Activated CD8-positive, alpha-beta memory T cell treated with anti-CD3 and anti-CD28 coated beads, Interleukin-2, amount 10 ng/mL, durations not matched to agents 7 days and 5 days (primary cell): ENCODE measurements around the gene PCDHB8. TPM values are rescaled to one million over a fixed set of nuclear protein-coding genes. Genes with fewer than 3 reads are reported as not detected.
"Not testable (repeated sequence)": the region's sequence is repeated elsewhere in the genome, so short reads cannot be mapped to it uniquely, and the experiment has no call there.

Experiments used
- ATAC-seq: fragments of 150-1000 bp; cut with Tn5 transposase; one replicate; pipeline ENCODE4 v1.10.0; 2021; ENCODE audit warnings: moderate library complexity
- CTCF ChIA-PET: fragments of 350-600 bp; sonication (Branson Sonifier 250); formaldehyde crosslinking; loops from one replicate; lab custom pipeline; 2021; ENCODE audit warnings: antibody characterized with exemption; lab: Charles Lee
- DNase-seq: peaks from one replicate; pipeline ENCODE4 v3.0.0-alpha.2; 2020
- H3K27ac Mint-ChIP-seq: one replicate; pipeline ENCODE4 v1.8.0; 2021; ENCODE audit warnings: mild to moderate bottlenecking, mixed read lengths
- H3K27me3 Mint-ChIP-seq: one replicate; pipeline ENCODE4 v1.8.0; 2021; ENCODE audit warnings: mixed read lengths
- H3K36me3 Mint-ChIP-seq: one replicate; pipeline ENCODE4 v1.8.0; 2021; ENCODE audit warnings: mild to moderate bottlenecking, mixed read lengths
- H3K4me1 Mint-ChIP-seq: one replicate; pipeline ENCODE4 v1.8.0; 2021; ENCODE audit warnings: mixed read lengths
- H3K4me3 Mint-ChIP-seq: one replicate; pipeline ENCODE4 v1.8.0; 2021; ENCODE audit warnings: mild to moderate bottlenecking, moderate library complexity, mixed read lengths
- H3K9me3 Mint-ChIP-seq: one replicate; pipeline ENCODE4 v1.8.0; 2022; ENCODE audit warnings: low read depth, mixed read lengths
- total RNA-seq, 2 experiments: library from RNA; stranded (reverse); gene quantifications; one replicate each; pipeline ENCODE4 v1.2.3, GENCODE V29; 2021

PCDHB8 gene
- total RNA-seq, 2 experiments from 2014 or later = not detected

DNA sequence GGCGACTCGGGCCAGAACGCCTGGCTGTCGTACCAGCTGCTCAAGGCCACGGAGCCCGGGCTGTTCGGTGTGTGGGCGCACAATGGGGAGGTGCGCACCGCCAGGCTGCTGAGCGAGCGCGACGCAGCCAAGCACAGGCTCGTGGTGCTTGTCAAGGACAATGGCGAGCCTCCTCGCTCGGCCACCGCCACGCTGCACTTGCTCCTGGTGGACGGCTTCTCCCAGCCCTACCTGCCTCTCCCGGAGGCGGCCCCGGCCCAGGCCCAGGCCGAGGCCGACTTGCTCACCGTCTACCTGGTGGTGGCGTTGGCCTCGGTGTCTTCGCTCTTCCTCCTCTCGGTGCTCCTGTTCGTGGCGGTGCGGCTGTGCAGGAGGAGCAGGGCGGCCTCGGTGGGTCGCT is 16.7 kb downstream of the PCDHB8 start:
- DNase-seq, H3K36me3 Mint-ChIP-seq, CTCF ChIA-PET, ATAC-seq, H3K27ac Mint-ChIP-seq, H3K4me1 Mint-ChIP-seq, H3K27me3 Mint-ChIP-seq, H3K4me3 Mint-ChIP-seq: not testable (repeated sequence)
- H3K9me3 Mint-ChIP-seq = peaks cover 15% of the 10 kb centered on the region

DNA sequence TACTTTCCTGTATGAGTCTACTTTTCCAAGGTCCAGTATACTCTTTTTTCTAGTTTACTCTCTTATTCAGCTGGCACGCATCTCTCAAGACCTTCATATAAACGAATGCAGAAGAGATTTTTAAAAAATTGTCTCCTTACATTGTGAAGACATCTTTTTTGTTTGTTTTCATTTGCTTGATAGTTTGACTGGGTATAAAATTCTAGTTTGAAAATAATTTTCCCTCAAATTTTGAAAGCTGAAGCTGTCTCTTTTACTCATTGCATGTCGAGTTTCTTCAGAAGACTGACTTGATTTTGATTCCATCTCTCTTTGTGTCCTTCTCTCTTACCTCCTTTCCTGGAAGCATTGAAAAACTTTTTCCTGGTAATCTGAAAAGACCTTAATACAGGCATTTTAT is 18.8 kb downstream of the PCDHB8 start:
- CTCF ChIA-PET = no interaction called here
- ATAC-seq = no peak

DNA sequence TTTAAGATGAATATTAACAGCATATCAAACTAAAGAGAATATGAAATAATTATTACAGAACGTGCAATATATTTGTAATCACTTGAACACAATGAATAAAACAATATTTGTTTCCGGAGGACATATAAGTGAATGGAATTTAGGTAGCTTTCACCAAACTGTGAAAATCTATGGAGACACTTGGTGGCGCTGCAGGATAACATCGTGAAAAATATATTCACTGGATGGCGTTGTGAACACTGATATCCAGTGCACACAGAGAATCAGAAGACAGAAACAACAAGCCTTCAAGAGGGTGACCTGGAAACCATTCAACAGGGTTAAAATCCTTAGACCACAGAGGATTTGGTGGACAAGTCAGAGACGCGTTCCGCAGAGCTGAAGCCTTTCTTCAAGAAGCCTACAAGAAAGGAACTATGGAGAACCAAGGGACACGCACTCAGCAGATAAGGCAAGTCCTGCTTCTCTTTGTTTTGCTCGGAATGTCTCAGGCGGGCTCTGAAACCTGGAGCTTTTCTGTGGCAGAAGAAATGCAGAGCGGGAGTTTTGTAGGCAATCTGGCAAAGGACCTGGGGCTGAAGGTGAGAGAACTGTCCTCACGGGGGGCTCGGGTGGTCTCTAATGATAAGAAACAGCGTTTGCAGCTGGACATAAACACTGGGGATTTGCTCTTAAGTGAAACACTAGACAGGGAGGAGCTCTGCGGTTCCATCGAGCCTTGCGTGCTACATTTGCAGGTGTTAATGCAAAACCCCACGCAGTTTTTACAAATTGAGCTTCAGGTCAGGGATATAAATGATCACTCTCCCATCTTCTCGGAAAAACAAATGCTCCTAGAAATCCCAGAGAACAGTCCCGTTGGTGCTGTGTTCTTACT is 22.0 kb downstream of the PCDHB8 start, which contains the start of gene PCDHB11:
TSS of gene PCDHB11 (plus strand) at position 269 of the 877 bp plus-strand sequence. CDS start at position 417, 148 bp downstream.
- no peaks in the 10 kb centered on the region for H3K4me1 Mint-ChIP-seq
- DNase-seq = no peak
- no peak for ATAC-seq

More for the DNA sequence above, 18.8 kb downstream of the PCDHB8 start:
- DNase-seq = no peak
- no peak overlapping the region for H3K27ac Mint-ChIP-seq
- H3K27me3 Mint-ChIP-seq = peaks cover 2% of the 10 kb centered on the region
- H3K9me3 Mint-ChIP-seq = peaks cover 21% of the 10 kb centered on the region
- H3K4me1 Mint-ChIP-seq = no peaks in the 10 kb centered on the region
- H3K36me3 Mint-ChIP-seq = peaks cover 3% of the 10 kb centered on the region
- H3K4me3 Mint-ChIP-seq = no peak overlapping the region

DNA sequence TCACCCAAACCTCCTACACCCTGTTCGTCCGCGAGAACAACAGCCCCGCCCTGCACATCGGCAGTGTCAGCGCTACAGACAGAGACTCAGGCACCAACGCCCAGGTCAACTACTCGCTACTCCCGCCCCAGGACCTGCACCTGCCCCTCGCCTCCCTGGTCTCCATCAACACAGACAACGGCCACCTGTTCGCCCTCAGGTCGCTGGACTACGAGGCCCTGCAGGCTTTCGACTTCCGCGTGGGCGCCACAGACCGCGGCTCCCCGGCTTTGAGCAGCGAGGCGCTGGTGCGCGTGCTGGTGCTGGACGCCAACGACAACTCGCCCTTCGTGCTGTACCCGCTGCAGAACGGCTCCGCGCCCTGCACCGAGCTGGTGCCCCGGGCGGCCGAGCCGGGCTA is 23.5 kb downstream of the PCDHB8 start:
- H3K36me3 Mint-ChIP-seq, CTCF ChIA-PET, DNase-seq, H3K4me3 Mint-ChIP-seq, ATAC-seq, H3K4me1 Mint-ChIP-seq, H3K27ac Mint-ChIP-seq, H3K27me3 Mint-ChIP-seq: not testable (repeated sequence)
- H3K9me3 Mint-ChIP-seq = peaks cover 16% of the 10 kb centered on the region

More for the DNA sequence above, 22.0 kb downstream of the PCDHB8 start, which contains the start of gene PCDHB11:
- no peak within 1 kb of the TSS for H3K4me3 Mint-ChIP-seq
- no peaks in the 10 kb centered on the region for H3K27me3 Mint-ChIP-seq
- H3K27ac Mint-ChIP-seq = no peak within 1 kb of the TSS
- CTCF ChIA-PET = interaction anchor here (0.7 to 0.9 kb wide), 2 partner anchors 12 to 221 kb away, joined by 3 read pairs; partner anchors contain the start of genes PCDHB9 and PCDHGA11
- H3K36me3 Mint-ChIP-seq = peaks cover 3% of the 10 kb centered on the region
- H3K9me3 Mint-ChIP-seq = peaks cover 16% of the 10 kb centered on the region

DNA sequence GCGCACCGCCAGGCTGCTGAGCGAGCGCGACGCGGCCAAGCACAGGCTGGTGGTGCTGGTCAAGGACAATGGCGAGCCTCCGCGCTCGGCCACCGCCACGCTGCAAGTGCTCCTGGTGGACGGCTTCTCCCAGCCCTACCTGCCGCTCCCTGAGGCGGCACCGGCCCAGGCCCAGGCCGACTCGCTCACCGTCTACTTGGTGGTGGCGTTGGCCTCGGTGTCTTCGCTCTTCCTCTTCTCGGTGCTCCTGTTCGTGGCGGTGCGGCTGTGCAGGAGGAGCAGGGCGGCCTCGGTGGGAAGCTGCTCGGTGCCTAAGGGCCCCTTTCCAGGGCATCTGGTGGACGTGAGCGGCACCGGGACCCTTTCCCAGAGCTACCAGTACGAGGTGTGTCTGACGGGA is 24.1 kb downstream of the PCDHB8 start:
- H3K9me3 Mint-ChIP-seq = peaks cover 11% of the 10 kb centered on the region
- H3K4me3 Mint-ChIP-seq, H3K27ac Mint-ChIP-seq, CTCF ChIA-PET, ATAC-seq, H3K4me1 Mint-ChIP-seq, H3K27me3 Mint-ChIP-seq, H3K36me3 Mint-ChIP-seq, DNase-seq: not testable (repeated sequence)

DNA sequence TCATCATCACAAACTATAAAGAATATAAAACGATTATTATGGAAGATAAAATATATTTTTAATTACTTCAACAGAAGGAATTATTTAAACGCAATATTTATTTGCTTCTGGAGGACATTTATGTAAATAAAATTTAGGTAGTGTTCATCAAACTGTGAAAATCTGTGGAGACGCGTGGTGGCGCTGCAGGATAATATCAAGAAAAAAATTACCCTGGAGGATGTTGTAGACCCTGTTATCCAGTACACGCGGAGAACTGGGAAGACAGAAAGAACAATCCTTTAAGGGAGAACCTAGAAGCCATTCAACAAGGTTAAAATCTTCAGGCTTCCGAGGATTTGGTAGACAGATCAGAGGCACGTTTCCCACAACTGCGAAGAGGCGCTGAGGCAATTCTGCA is 30.9 kb downstream of the PCDHB8 start, which contains the start of gene PCDHB12:
TSS of gene PCDHB12 (plus strand) at position 242 of the 400 bp plus-strand sequence. CDS start 189 bp downstream, outside the sequence.
- H3K4me3 Mint-ChIP-seq = no peak within 1 kb of the TSS
- H3K27ac Mint-ChIP-seq = no peak within 1 kb of the TSS
- H3K4me1 Mint-ChIP-seq = no peaks in the 10 kb centered on the region
- DNase-seq (no peak), ATAC-seq (no peak)
- H3K27me3 Mint-ChIP-seq = peaks cover 20% of the 10 kb centered on the region
- CTCF ChIA-PET = no interaction called here
- H3K36me3 Mint-ChIP-seq = peaks cover 1% of the 10 kb centered on the region
- peaks cover 8% of the 10 kb centered on the region for H3K9me3 Mint-ChIP-seq

DNA sequence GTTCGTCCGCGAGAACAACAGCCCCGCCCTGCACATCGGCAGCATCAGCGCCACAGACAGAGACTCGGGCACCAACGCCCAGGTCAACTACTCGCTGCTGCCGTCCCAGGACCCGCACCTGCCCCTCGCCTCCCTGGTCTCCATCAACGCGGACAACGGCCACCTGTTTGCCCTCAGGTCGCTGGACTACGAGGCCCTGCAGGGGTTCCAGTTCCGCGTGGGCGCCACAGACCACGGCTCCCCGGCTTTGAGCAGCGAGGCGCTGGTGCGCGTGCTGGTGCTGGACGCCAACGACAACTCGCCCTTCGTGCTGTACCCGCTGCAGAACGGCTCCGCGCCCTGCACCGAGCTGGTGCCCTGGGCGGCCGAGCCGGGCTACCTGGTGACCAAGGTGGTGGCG is 32.7 kb downstream of the PCDHB8 start:
- H3K36me3 Mint-ChIP-seq, H3K4me3 Mint-ChIP-seq, DNase-seq, CTCF ChIA-PET, ATAC-seq, H3K4me1 Mint-ChIP-seq, H3K27ac Mint-ChIP-seq: not testable (repeated sequence)
- Mint-ChIP-seq H3K9me3 (peaks cover 14% of the 10 kb centered on the region), H3K27me3 (peaks cover 26% of the 10 kb centered on the region)

DNA sequence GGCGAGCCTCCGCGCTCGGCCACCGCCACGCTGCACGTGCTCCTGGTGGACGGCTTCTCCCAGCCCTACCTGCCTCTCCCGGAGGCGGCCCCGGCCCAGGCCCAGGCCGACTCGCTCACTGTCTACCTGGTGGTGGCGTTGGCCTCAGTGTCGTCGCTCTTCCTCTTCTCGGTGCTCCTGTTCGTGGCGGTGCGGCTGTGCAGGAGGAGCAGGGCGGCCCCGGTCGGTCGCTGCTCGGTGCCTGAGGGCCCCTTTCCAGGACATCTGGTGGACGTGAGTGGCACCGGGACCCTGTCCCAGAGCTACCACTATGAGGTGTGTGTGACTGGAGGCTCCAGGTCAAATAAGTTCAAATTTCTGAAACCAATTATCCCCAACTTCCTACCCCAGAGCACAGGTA is 33.3 kb downstream of the PCDHB8 start:
- ATAC-seq, H3K4me3 Mint-ChIP-seq, H3K4me1 Mint-ChIP-seq, H3K36me3 Mint-ChIP-seq, DNase-seq, H3K27ac Mint-ChIP-seq, CTCF ChIA-PET: not testable (repeated sequence)
- Mint-ChIP-seq H3K9me3 (peaks cover 14% of the 10 kb centered on the region), H3K27me3 (peaks cover 26% of the 10 kb centered on the region)

DNA sequence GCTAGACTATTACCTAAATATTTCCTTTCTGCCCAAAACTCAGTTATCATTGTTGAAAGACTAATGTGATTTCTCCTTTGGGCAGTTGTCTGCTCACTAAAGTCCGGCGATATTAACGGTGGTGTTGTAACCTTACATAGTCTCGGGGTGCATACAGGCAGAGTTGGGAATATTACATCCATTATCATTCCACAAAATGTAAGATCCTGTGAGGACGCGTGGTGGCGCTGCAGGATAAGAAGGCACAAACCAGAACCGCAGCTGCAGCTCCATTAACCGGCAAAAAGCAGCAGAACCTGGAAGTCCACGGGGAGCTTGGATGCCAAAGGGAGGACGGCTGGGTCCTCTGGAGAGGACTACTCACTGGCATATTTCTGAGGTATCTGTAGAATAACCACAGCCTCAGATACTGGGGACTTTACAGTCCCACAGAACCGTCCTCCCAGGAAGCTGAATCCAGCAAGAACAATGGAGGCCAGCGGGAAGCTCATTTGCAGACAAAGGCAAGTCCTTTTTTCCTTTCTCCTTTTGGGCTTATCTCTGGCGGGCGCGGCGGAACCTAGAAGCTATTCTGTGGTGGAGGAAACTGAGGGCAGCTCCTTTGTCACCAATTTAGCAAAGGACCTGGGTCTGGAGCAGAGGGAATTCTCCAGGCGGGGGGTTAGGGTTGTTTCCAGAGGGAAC is 36.2 kb downstream of the PCDHB8 start, which contains the start of gene PCDHB13:
TSS of gene PCDHB13 (plus strand) at position 264 of the 684 bp plus-strand sequence. CDS start at position 469, 205 bp downstream.
- DNase-seq, H3K4me3 Mint-ChIP-seq, H3K36me3 Mint-ChIP-seq, ATAC-seq, H3K27ac Mint-ChIP-seq, CTCF ChIA-PET, H3K4me1 Mint-ChIP-seq: not testable (repeated sequence)
- peaks cover 17% of the 10 kb centered on the region for H3K9me3 Mint-ChIP-seq
- peaks cover 26% of the 10 kb centered on the region for H3K27me3 Mint-ChIP-seq

DNA sequence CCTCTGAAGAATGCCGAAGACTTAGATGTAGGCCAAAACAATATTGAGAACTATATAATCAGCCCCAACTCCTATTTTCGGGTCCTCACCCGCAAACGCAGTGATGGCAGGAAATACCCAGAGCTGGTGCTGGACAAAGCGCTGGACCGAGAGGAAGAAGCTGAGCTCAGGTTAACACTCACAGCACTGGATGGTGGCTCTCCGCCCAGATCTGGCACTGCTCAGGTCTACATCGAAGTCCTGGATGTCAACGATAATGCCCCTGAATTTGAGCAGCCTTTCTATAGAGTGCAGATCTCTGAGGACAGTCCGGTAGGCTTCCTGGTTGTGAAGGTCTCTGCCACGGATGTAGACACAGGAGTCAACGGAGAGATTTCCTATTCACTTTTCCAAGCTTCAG is 37.0 kb downstream of the PCDHB8 start:
- H3K36me3 Mint-ChIP-seq, H3K4me1 Mint-ChIP-seq, DNase-seq, H3K27ac Mint-ChIP-seq, H3K4me3 Mint-ChIP-seq, ATAC-seq, CTCF ChIA-PET: not testable (repeated sequence)
- Mint-ChIP-seq H3K9me3 (peaks cover 17% of the 10 kb centered on the region), H3K27me3 (peaks cover 23% of the 10 kb centered on the region)

DNA sequence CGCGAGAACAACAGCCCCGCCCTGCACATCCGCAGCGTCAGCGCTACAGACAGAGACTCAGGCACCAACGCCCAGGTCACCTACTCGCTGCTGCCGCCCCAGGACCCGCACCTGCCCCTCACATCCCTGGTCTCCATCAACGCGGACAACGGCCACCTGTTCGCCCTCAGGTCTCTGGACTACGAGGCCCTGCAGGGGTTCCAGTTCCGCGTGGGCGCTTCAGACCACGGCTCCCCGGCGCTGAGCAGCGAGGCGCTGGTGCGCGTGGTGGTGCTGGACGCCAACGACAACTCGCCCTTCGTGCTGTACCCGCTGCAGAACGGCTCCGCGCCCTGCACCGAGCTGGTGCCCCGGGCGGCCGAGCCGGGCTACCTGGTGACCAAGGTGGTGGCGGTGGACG is 37.9 kb downstream of the PCDHB8 start:
- H3K36me3 Mint-ChIP-seq, H3K4me3 Mint-ChIP-seq, H3K4me1 Mint-ChIP-seq, H3K27ac Mint-ChIP-seq, CTCF ChIA-PET, ATAC-seq, DNase-seq: not testable (repeated sequence)
- Mint-ChIP-seq H3K27me3 (peaks cover 20% of the 10 kb centered on the region), H3K9me3 (peaks cover 11% of the 10 kb centered on the region)

DNA sequence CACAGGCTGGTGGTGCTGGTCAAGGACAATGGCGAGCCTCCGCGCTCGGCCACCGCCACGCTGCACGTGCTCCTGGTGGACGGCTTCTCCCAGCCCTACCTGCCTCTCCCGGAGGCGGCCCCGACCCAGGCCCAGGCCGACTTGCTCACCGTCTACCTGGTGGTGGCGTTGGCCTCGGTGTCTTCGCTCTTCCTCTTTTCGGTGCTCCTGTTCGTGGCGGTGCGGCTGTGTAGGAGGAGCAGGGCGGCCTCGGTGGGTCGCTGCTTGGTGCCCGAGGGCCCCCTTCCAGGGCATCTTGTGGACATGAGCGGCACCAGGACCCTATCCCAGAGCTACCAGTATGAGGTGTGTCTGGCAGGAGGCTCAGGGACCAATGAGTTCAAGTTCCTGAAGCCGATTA is 38.4 kb downstream of the PCDHB8 start:
- H3K4me1 Mint-ChIP-seq, H3K36me3 Mint-ChIP-seq, H3K4me3 Mint-ChIP-seq, CTCF ChIA-PET, H3K27ac Mint-ChIP-seq, DNase-seq, ATAC-seq: not testable (repeated sequence)
- Mint-ChIP-seq H3K9me3 (peaks cover 11% of the 10 kb centered on the region), H3K27me3 (peaks cover 17% of the 10 kb centered on the region)

DNA sequence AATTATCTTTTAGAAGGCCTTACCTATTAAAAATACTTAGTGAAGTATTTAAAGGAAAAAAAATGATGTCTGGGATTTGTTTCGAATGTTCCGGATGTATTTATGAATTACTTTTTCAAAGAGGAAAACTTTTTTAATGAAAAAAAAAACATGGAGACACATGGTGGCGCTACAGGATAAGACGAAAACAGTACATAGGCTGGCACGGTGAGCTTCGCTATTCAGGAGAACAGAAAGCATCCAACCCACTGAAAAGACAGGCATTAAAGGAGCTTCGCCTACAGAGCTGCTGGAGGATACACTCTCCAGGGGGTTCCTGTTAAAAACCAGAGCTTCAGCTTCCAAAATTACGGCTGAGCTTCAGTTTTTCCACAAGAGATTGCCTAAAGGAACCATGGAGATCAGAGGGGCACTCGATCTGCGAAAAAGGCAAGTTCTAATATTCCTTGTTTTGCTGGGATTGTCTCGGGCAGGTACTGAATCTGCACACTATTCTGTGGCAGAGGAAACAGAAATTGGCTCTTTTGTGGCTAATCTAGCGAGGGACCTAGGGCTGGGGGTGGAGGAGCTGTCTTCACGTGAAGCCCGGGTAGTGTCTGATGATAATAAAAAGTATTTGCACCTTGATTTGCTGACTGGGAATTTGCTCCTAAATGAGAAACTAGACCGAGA is 45.7 kb downstream of the PCDHB8 start, which contains the start of gene PCDHB14:
TSS of gene PCDHB14 (plus strand) at position 232 of the 672 bp plus-strand sequence. CDS start at position 395, 163 bp downstream.
- Mint-ChIP-seq H3K27me3 (peaks cover 12% of the 10 kb centered on the region), H3K36me3 (peaks cover 2% of the 10 kb centered on the region), H3K9me3 (peaks cover 3% of the 10 kb centered on the region), H3K27ac (no peak within 1 kb of the TSS), H3K4me1 (no peaks in the 10 kb centered on the region), H3K4me3 (no peak within 1 kb of the TSS)
- no peak for ATAC-seq
- CTCF ChIA-PET = interaction anchor here (1.0 to 1.2 kb wide), 3 partner anchors 9 to 298 kb away, joined by 3 to 4 read pairs (median 4); no protein-coding TSS in a partner anchor
- no peak for DNase-seq
